ENCODE data around the gene KRTAP10-1. TPM values are rescaled to one million over a fixed set of nuclear protein-coding genes. Genes with fewer than 3 reads are reported as not detected.
A peak's percentile ranks its signal among the peaks of the same experiment; 100 is the strongest.

The KRTAP10-1 gene
- total RNA-seq, 1 experiment from 2014 or later, result not detected

DNA sequence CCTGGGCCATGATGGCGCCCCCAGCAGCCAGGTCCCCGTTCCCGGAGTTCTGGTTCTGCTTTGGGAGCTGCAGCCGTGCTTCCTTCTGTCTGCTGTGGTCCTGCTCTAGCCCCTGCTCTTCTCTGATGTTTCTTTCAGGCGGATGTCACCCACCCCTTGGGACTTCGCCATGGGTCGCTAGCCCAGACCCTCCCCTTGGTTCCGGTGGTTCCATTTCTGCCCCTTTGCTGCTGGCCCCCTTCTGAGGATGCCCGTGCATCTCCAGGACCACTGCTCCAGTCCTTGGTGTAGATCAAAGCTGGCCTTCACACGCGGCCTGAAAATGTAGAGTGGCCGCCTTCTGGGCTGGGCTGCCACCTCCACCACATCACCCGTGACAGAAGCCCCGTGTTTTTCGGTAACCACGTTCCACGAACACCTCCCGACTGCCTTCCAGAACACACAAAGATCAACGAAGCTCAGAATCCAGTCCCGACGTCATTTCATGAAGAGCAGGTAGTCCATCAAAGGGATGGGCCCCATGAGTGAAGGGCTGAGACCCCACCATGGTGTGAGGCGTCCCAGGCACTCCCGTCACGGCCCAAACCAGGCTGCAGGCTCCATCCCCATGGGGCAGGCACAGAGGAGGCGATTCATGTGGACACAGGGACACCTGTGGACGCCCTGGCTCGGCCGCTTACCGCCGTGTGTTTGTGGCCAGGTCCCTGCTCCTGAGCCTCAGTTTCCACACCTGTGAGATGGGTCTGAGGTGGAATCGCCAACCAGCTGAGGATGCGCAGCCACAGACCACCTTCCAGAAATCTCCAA lies 24.4 kb downstream of the KRTAP10-1 start:
- DNase-seq (ENCODE audit: low spot score) (no peak), ATAC-seq (no peak)
- H3K27ac Mint-ChIP-seq, result peak overlapping the region; percentile 1
- POLR2A ChIA-PET, result no interaction called here
- 0 out of 2 replicates have a peak, but pooled peaks cover 5% of the 10 kb centered on the region for H3K4me1 Mint-ChIP-seq
- TF ChIP-seq ZNF396 (CRISPR knock-in tag; IDR thresholded peaks at IDR 0.05; ENCODE audit: borderline replicate concordance) (no peak), RORB (CRISPR knock-in tag; IDR thresholded peaks at IDR 0.05) (no peak), ESRRA (CRISPR knock-in tag; IDR thresholded peaks at IDR 0.05; ENCODE audit: borderline replicate concordance) (no peak)
- TF ChIP-seq, protein P1, sequence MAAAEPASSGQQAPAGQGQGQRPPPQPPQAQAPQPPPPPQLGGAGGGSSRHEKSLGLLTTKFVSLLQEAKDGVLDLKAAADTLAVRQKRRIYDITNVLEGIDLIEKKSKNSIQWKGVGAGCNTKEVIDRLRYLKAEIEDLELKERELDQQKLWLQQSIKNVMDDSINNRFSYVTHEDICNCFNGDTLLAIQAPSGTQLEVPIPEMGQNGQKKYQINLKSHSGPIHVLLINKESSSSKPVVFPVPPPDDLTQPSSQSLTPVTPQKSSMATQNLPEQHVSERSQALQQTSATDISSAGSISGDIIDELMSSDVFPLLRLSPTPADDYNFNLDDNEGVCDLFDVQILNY (CRISPR knock-in tag; IDR thresholded peaks at IDR 0.05), result no peak
- TF ChIP-seq, protein P2, sequence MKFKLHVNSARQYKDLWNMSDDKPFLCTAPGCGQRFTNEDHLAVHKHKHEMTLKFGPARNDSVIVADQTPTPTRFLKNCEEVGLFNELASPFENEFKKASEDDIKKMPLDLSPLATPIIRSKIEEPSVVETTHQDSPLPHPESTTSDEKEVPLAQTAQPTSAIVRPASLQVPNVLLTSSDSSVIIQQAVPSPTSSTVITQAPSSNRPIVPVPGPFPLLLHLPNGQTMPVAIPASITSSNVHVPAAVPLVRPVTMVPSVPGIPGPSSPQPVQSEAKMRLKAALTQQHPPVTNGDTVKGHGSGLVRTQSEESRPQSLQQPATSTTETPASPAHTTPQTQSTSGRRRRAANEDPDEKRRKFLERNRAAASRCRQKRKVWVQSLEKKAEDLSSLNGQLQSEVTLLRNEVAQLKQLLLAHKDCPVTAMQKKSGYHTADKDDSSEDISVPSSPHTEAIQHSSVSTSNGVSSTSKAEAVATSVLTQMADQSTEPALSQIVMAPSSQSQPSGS (CRISPR knock-in tag; IDR thresholded peaks at IDR 0.05; ENCODE audit: borderline replicate concordance, low read depth), result no peak
- H3K36me3 Mint-ChIP-seq, result no peaks in the 10 kb centered on the region
- peaks cover 10% of the 10 kb centered on the region for H3K9me3 Mint-ChIP-seq
- no peaks in the 10 kb centered on the region; the same call in 1 of the 2 replicates for H3K27me3 Mint-ChIP-seq (ENCODE audit: low read depth)
- H3K4me3 Mint-ChIP-seq, result no peak overlapping the region
- CTCF ChIA-PET, result interaction anchor here (0.6 to 1.5 kb wide), 3 partner anchors 233 to 277 kb away, joined by 3 to 5 read pairs (median 3); no protein-coding TSS in a partner anchor

DNA sequence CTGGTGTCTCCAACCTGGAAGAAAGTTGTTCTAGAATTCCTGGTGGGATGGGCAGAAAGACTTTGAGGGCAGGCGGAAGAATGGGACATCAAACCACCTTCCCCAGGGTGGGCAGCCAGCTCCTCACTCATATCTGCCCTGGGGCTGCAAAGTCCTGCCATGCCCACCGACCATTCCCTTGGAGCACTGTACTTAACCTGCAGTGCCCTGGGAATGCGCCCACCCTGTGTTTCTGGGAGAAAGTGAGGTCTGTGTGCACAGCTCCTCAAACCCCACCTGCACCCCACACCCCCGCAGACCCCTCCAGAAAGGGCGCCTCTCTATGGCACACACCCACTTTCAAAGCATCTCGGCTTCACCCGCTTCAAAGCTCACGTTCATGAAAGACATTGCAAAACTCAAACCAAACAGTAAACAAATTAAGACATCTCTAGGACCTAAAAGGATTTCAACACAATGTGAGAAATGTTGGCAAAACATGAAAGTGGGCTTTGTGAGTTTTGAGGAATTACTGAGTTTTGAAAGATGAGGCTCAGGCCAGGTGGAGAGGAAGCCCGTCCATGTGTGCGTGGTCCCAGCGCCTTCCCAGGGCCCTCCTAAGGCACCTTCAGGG lies 25.1 kb downstream of the KRTAP10-1 start:
- no peaks in the 10 kb centered on the region for H3K36me3 Mint-ChIP-seq
- POLR2A ChIA-PET, result no interaction called here

DNA sequence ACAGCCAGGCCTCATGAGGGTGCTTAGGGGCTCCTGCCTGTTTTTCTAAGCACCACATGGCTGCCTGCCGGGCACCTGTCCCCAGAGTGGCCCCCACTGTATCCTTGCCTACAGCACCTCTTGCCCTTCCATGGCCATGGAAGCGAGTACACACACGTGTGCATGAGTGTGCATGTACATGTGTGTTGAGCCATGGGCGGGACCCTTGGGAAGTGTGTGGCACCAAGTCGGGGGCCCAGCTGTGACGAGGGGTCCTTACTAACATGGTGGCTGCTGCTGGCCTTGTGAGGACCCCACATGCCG lies 25.8 kb downstream of the KRTAP10-1 start:
- ATAC-seq (no peak), DNase-seq (ENCODE audit: low spot score) (no peak)
- peaks cover 5% of the 10 kb centered on the region; the same call in 1 of the 2 replicates for H3K4me1 Mint-ChIP-seq
- POLR2A ChIA-PET, result no interaction called here
- TF ChIP-seq, protein P1 (CRISPR knock-in tag; IDR thresholded peaks at IDR 0.05), result no peak
- no peak for TF ChIP-seq CREB1 (CRISPR knock-in tag; IDR thresholded peaks at IDR 0.05)
- no peak for TF ChIP-seq FOXK1 (CRISPR knock-in tag; IDR thresholded peaks at IDR 0.05)
- no peak overlapping the region for H3K4me3 Mint-ChIP-seq
- no peaks in the 10 kb centered on the region; the same call in 1 of the 2 replicates for H3K27me3 Mint-ChIP-seq (ENCODE audit: low read depth)
- CTCF ChIA-PET, result no interaction called here
- peaks cover 10% of the 10 kb centered on the region for H3K9me3 Mint-ChIP-seq
- no peak overlapping the region for H3K27ac Mint-ChIP-seq
- H3K36me3 Mint-ChIP-seq, result no peaks in the 10 kb centered on the region

More for the DNA sequence above, 25.1 kb downstream of the KRTAP10-1 start:
- H3K27me3 Mint-ChIP-seq (ENCODE audit: low read depth), result no peaks in the 10 kb centered on the region; the same call in 1 of the 2 replicates
- no peak overlapping the region for H3K4me3 Mint-ChIP-seq
- H3K27ac Mint-ChIP-seq, result no peak overlapping the region
- H3K9me3 Mint-ChIP-seq, result peaks cover 10% of the 10 kb centered on the region
- TF ChIP-seq, protein P3, sequence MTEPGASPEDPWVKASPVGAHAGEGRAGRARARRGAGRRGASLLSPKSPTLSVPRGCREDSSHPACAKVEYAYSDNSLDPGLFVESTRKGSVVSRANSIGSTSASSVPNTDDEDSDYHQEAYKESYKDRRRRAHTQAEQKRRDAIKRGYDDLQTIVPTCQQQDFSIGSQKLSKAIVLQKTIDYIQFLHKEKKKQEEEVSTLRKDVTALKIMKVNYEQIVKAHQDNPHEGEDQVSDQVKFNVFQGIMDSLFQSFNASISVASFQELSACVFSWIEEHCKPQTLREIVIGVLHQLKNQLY (CRISPR knock-in tag; IDR thresholded peaks at IDR 0.05), result no peak
- TF ChIP-seq, protein P4, sequence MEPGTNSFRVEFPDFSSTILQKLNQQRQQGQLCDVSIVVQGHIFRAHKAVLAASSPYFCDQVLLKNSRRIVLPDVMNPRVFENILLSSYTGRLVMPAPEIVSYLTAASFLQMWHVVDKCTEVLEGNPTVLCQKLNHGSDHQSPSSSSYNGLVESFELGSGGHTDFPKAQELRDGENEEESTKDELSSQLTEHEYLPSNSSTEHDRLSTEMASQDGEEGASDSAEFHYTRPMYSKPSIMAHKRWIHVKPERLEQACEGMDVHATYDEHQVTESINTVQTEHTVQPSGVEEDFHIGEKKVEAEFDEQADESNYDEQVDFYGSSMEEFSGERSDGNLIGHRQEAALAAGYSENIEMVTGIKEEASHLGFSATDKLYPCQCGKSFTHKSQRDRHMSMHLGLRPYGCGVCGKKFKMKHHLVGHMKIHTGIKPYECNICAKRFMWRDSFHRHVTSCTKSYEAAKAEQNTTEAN (CRISPR knock-in tag; IDR thresholded peaks at IDR 0.05), result no peak
- 0 out of 2 replicates have a peak, but pooled peaks have one; percentile 30 for TF ChIP-seq GABPB1 (CRISPR knock-in tag; IDR thresholded peaks at IDR 0.05)
- no peak for DNase-seq (ENCODE audit: low spot score)
- peaks cover 5% of the 10 kb centered on the region; the same call in 1 of the 2 replicates for H3K4me1 Mint-ChIP-seq
- CTCF ChIA-PET, result interaction anchor here (0.6 kb wide), 1 partner anchor 269 kb away, joined by 3 read pairs; no protein-coding TSS in a partner anchor
- no peak for ATAC-seq

Data from WTC11 (cell line).